Measurements from ENCODE around the gene ATF6. TPM values are rescaled to one million over a fixed set of nuclear protein-coding genes. Genes with fewer than 3 reads are reported as not detected.
A peak's percentile ranks its signal among the peaks of the same experiment; 100 is the strongest.

ATF6 gene
- total and polyA plus RNA-seq, 8 donors, result 3.4 to 54.3 (median 13.5) TPM

DNA sequence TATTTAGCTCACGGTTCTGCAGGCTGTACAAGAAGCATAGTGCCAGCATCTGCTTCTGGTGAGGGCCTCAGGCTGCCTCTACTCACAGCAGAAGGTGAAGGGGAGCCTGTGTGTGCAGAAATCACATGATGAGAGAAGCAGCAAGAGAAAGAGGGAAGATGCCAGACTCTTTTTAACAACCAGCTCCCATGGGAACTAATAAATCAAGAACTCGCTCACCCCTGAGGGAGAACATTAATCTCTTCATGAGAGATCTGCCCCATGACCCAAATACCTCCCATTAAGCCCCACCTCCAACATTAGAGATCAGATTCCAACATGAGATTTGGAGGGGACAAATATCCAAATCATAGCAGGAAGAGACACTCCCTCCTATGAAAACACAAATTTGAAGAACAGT, 183.4 kb downstream of the ATF6 start:
- Histone ChIP-seq H3K27ac (no peak overlapping the region), H3K4me1 (peaks cover 0 to 15% (median 6%) of the 10 kb centered on the region in 4 donors), H3K9me3 (no peaks in the 10 kb centered on the region), H3K36me3 (peaks cover 3 to 12% (median 7%) of the 10 kb centered on the region in 4 donors), H3K4me3 (no peak overlapping the region), H3K27me3 (no peaks in the 10 kb centered on the region)
- DNase-seq, result no peak
- intact Hi-C loops (cut with DNase I; ENCODE audit: low total_unique reads), result no loop called here
- TF ChIP-seq POLR2AphosphoS5 (IDR thresholded peaks at IDR 0.05) (no peak), EP300 (IDR thresholded peaks at IDR 0.05) (no peak), POLR2A (IDR thresholded peaks at IDR 0.05) (no peak)
- TF ChIP-seq, protein P1, sequence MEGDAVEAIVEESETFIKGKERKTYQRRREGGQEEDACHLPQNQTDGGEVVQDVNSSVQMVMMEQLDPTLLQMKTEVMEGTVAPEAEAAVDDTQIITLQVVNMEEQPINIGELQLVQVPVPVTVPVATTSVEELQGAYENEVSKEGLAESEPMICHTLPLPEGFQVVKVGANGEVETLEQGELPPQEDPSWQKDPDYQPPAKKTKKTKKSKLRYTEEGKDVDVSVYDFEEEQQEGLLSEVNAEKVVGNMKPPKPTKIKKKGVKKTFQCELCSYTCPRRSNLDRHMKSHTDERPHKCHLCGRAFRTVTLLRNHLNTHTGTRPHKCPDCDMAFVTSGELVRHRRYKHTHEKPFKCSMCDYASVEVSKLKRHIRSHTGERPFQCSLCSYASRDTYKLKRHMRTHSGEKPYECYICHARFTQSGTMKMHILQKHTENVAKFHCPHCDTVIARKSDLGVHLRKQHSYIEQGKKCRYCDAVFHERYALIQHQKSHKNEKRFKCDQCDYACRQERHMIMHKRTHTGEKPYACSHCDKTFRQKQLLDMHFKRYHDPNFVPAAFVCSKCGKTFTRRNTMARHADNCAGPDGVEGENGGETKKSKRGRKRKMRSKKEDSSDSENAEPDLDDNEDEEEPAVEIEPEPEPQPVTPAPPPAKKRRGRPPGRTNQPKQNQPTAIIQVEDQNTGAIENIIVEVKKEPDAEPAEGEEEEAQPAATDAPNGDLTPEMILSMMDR (IDR thresholded peaks at IDR 0.05), result no peak
- WGBS, 5 donors, result 90 to 98% (median 95%) methylated on average over 2 of the region's 2 CpGs

DNA sequence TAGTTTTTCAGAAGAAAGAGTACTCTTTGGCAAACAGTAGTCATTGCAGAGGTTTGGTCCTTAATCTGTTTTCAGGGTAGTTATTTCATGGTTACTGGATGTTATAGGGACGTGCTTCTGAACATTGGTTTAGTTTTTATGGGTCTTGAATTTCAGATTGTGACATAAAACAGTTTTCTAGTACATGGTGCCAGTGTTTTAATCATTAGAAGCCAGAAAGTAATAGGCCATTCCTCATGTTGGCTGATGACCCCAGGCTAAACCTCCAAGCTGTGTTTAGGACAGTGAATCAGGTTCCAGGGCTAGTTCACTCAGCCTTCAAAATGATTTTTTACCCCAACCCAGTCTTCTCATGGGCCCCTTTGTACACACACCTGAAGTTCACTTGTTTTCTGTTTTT, 184.3 kb downstream of the ATF6 start:
- Histone ChIP-seq H3K36me3 (peaks cover 0 to 7% (median 3%) of the 10 kb centered on the region in 4 donors), H3K27ac (no peak overlapping the region), H3K9me3 (no peaks in the 10 kb centered on the region), H3K4me1 (peaks cover 0 to 16% (median 6%) of the 10 kb centered on the region in 4 donors), H3K4me3 (no peak overlapping the region), H3K27me3 (no peaks in the 10 kb centered on the region)
- no peak for DNase-seq
- intact Hi-C loops (cut with DNase I; ENCODE audit: low total_unique reads), result no loop called here
- TF ChIP-seq, protein P1 (IDR thresholded peaks at IDR 0.05), result no peak
- TF ChIP-seq EP300 (IDR thresholded peaks at IDR 0.05), result no peak
- 90 to 100% (median 95%) methylated on average over 1 of the region's 1 CpG for WGBS, 5 donors

- no peaks in the 10 kb centered on the region for H3K27me3 ChIP-seq
- no peaks in the 10 kb centered on the region for H3K9me3 ChIP-seq
- peaks cover 0 to 16% (median 6%) of the 10 kb centered on the region in 4 donors for H3K4me1 ChIP-seq
- no peaks in the 10 kb centered on the region for H3K36me3 ChIP-seq
- H3K27ac ChIP-seq, result no peak overlapping the region
- 94 to 100% (median 95%) methylated on average over 1 of the region's 1 CpG for WGBS, 5 donors
- TF ChIP-seq POLR2A (IDR thresholded peaks at IDR 0.05) (no peak), EP300 (IDR thresholded peaks at IDR 0.05) (no peak), POLR2AphosphoS5 (IDR thresholded peaks at IDR 0.05) (no peak)
- no peak overlapping the region for H3K4me3 ChIP-seq
- no peak for DNase-seq
- intact Hi-C loops (cut with DNase I; ENCODE audit: low total_unique reads), result no loop called here
These were observed 185.5 kb downstream of the ATF6 start for GRCh38 chr1:161951646-161952045.

- Histone ChIP-seq H3K4me3 (no peak overlapping the region), H3K27ac (no peak overlapping the region), H3K9me3 (no peaks in the 10 kb centered on the region), H3K4me1 (peaks cover 0 to 16% (median 6%) of the 10 kb centered on the region in 4 donors), H3K27me3 (no peaks in the 10 kb centered on the region), H3K36me3 (no peaks in the 10 kb centered on the region)
- DNase-seq, result no peak
- 91 to 96% (median 93%) methylated on average over 3 of the region's 3 CpGs for WGBS, 5 donors
- TF ChIP-seq EP300 (IDR thresholded peaks at IDR 0.05) (no peak), POLR2AphosphoS5 (IDR thresholded peaks at IDR 0.05) (no peak), POLR2A (IDR thresholded peaks at IDR 0.05) (no peak)
- TF ChIP-seq, protein P1 (IDR thresholded peaks at IDR 0.05), result no peak
- intact Hi-C loops (cut with DNase I; ENCODE audit: low total_unique reads), result no loop called here
These were observed 186.6 kb downstream of the ATF6 start for GRCh38 chr1:161952607-161953172.

DNA sequence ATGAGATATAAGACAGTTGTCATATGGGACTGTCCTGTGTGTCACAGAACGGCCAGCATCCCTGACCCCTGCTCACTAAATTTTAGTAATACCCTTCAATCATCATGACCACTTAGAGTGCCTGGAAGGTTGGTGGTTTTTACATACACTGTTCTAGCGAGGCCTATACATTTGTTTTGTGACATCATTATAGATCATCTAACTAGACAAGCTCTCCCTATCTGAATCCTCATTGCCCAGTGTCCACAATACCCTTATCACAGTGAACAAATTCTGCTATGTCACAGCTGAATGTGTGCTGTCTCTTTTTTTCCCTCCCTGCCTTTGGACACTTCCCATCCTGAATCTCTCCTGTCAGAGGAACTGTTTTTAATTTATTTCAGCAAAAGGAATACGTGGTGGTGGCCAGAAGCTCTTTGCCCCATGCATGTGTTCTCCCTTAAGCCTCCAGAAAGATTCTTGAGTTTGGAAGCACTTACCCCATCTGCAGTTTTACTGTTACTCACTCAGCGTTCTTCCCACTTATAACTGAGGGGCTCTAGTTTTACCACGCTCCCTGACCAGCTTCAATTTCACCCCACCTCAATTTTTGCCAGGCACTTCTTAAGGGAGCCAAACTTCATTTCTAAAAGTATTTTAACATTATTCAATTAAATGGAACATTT, 187.3 kb downstream of the ATF6 start:
- DNase-seq, result no peak
- Histone ChIP-seq H3K4me3 (no peak overlapping the region), H3K27me3 (no peaks in the 10 kb centered on the region), H3K4me1 (peaks cover 0 to 16% (median 6%) of the 10 kb centered on the region in 4 donors), H3K27ac (peak overlapping the region in 1 of 5 donors; percentile 28), H3K36me3 (peaks cover under 1 to 6% (median 5%) of the 10 kb centered on the region in 4 donors), H3K9me3 (no peaks in the 10 kb centered on the region)
- intact Hi-C loops (cut with DNase I; ENCODE audit: low total_unique reads), result no loop called here
- TF ChIP-seq, protein P1 (IDR thresholded peaks at IDR 0.05), result no peak
- no peak for TF ChIP-seq POLR2A (IDR thresholded peaks at IDR 0.05)
- TF ChIP-seq EP300 (IDR thresholded peaks at IDR 0.05), result no peak
- TF ChIP-seq POLR2AphosphoS5 (IDR thresholded peaks at IDR 0.05), result no peak
- WGBS, 5 donors, result 82 to 92% (median 89%) methylated on average over 5 of the region's 5 CpGs
